Hepatocyte (in vitro differentiated cells): ENCODE data around the gene PACS1. TPM values are rescaled to one million over a fixed set of nuclear protein-coding genes. Genes with fewer than 3 reads are reported as not detected.

Experiments used
- DNase-seq: peaks from one replicate; pipeline ENCODE4 v3.0.0-alpha.2; 2016; ENCODE audit warnings: low spot score
- H2AFZ ChIP-seq: fragments of 200-600 bp; sonication (generic); 2 replicates; pipeline ENCODE4 v1.6.0; 2016; ENCODE audit warnings: antibody characterized with exemption, mild to moderate bottlenecking
- H3K27ac ChIP-seq: fragments of 200-600 bp; sonication (generic); 2 replicates; pipeline ENCODE4 v1.5.1; 2016; ENCODE audit warnings: mild to moderate bottlenecking
- H3K27me3 ChIP-seq: fragments of 200-600 bp; sonication (generic); 2 replicates; pipeline ENCODE4 v1.6.1; 2016
- H3K36me3 ChIP-seq: fragments of 200-600 bp; sonication (generic); replicated peaks from 2 replicates; pipeline ENCODE4 v1.5.1; 2016; ENCODE audit warnings: low read depth; ENCODE audit not compliant: insufficient read depth
- H3K4me1 ChIP-seq: fragments of 200-600 bp; sonication (generic); 2 replicates; pipeline ENCODE4 v1.5.1; 2016; ENCODE audit warnings: mild to moderate bottlenecking, moderate library complexity; ENCODE audit not compliant: insufficient read depth
- H3K4me2 ChIP-seq: fragments of 200-600 bp; sonication (generic); 2 replicates; pipeline ENCODE4 v1.6.0; 2016
- H3K4me3 ChIP-seq: fragments of 200-600 bp; sonication (generic); 2 replicates; pipeline ENCODE4 v1.5.1; 2016; ENCODE audit warnings: mild to moderate bottlenecking
- H3K79me2 ChIP-seq: fragments of 200-600 bp; sonication (generic); 2 replicates; pipeline ENCODE4 v1.6.0; 2017; ENCODE audit warnings: mild to moderate bottlenecking
- H3K9me2 ChIP-seq: fragments of 200-600 bp; sonication (generic); replicated peaks from 2 replicates; pipeline ENCODE4 v1.6.0; 2017; ENCODE audit warnings: mild to moderate bottlenecking; ENCODE audit not compliant: insufficient read depth
- H3K9me3 ChIP-seq: fragments of 200-600 bp; sonication (generic); 2 replicates; pipeline ENCODE4 v1.5.1; 2016; ENCODE audit warnings: low read depth, mild to moderate bottlenecking
- H4K20me1 ChIP-seq: fragments of 200-600 bp; sonication (generic); 2 replicates; pipeline ENCODE4 v1.6.0; 2016; ENCODE audit warnings: mild to moderate bottlenecking; ENCODE audit not compliant: insufficient read depth, poor library complexity, severe bottlenecking
- CTCF ChIP-seq: fragments of 200-600 bp; sonication (generic); IDR thresholded peaks from 2 replicates; pipeline ENCODE4 v1.5.1; 2016; ENCODE audit warnings: antibody characterized with exemption, mild to moderate bottlenecking; ENCODE audit not compliant: poor library complexity
- EZH2 ChIP-seq: fragments of 200-600 bp; sonication (generic); IDR thresholded peaks from 2 replicates; pipeline ENCODE4 v1.6.1; 2016; ENCODE audit warnings: antibody characterized with exemption, mild to moderate bottlenecking, borderline replicate concordance
- EZH2phosphoT487 ChIP-seq: fragments of 200-600 bp; sonication (generic); IDR thresholded peaks from one replicate; pipeline ENCODE4 v1.6.1; 2018; ENCODE audit warnings: antibody characterized with exemption, mild to moderate bottlenecking, low read depth, moderate library complexity; ENCODE audit not compliant: unreplicated experiment, severe bottlenecking
- WGBS: methylation state at CpG from one replicate; pipeline ENCODE4 v1.1.6; 2016; ENCODE audit warnings: low lambda C conversion rate; ENCODE audit errors: missing lambda C conversion rate; 5-methylcytosine and 5-hydroxymethylcytosine counted together
- polyA plus RNA-seq: library from polyadenylated mRNA; unstranded; fragments of >200 nt; fragmentation: Nextera tagmentation; extraction: Ambion mirVana; gene quantifications from 2 replicates; pipeline ENCODE4 v1.2.1, GENCODE V29; 2016
- total RNA-seq: library from RNA; depleted of rRNA; stranded (reverse); fragments of >200 nt; gene quantifications from 2 replicates; pipeline ENCODE4 v1.2.3, GENCODE V29; 2014

PACS1 gene
- total and polyA plus RNA-seq, 2 experiments from 2014 or later, result 28.2 to 71.5 TPM

GRCh38 chr11:66233301-66233700, 163.2 kb downstream of the PACS1 start:
- H3K27ac ChIP-seq, result no peak overlapping the region
- H3K4me3 ChIP-seq, result no peak overlapping the region
- 97% methylated on average over 5 of the region's 5 CpGs for WGBS
- no peaks in the 10 kb centered on the region for H3K79me2 ChIP-seq
- H2AFZ ChIP-seq, result no peak overlapping the region
- DNase-seq, result no peak
- no peaks in the 10 kb centered on the region for H3K4me1 ChIP-seq
- no peaks in the 10 kb centered on the region for H4K20me1 ChIP-seq
- no peaks in the 10 kb centered on the region for H3K27me3 ChIP-seq
- H3K9me2 ChIP-seq, result no peaks in the 10 kb centered on the region
- TF ChIP-seq CTCF (no peak), EZH2phosphoT487 (no peak), EZH2 (no peak)
- H3K9me3 ChIP-seq, result no peaks in the 10 kb centered on the region
- no peak overlapping the region for H3K4me2 ChIP-seq
- no peaks in the 10 kb centered on the region for H3K36me3 ChIP-seq

- Histone ChIP-seq H4K20me1 (no peaks in the 10 kb centered on the region), H3K9me2 (no peaks in the 10 kb centered on the region), H3K79me2 (no peaks in the 10 kb centered on the region), H3K4me2 (no peak overlapping the region), H3K4me1 (no peaks in the 10 kb centered on the region), H3K9me3 (no peaks in the 10 kb centered on the region), H3K27ac (no peak overlapping the region), H2AFZ (no peak overlapping the region), H3K27me3 (no peaks in the 10 kb centered on the region), H3K36me3 (no peaks in the 10 kb centered on the region), H3K4me3 (no peak overlapping the region)
- TF ChIP-seq EZH2phosphoT487 (no peak), EZH2 (no peak), CTCF (no peak)
- WGBS, result 97% methylated on average over 11 of the region's 11 CpGs
- DNase-seq, result no peak
Observed at GRCh38 chr11:66235141-66235540, 165.1 kb downstream of the PACS1 start.

- no peaks in the 10 kb centered on the region for H3K36me3 ChIP-seq
Observed at GRCh38 chr11:66237867-66238266, 167.8 kb downstream of the PACS1 start.

More at GRCh38 chr11:66237867-66238266, 167.8 kb downstream of the PACS1 start:
- Histone ChIP-seq H3K27me3 (no peaks in the 10 kb centered on the region), H3K4me3 (no peak overlapping the region), H3K79me2 (no peaks in the 10 kb centered on the region), H2AFZ (no peak overlapping the region), H3K4me1 (no peaks in the 10 kb centered on the region), H3K27ac (no peak overlapping the region), H3K9me3 (no peaks in the 10 kb centered on the region), H4K20me1 (no peaks in the 10 kb centered on the region), H3K9me2 (no peaks in the 10 kb centered on the region), H3K4me2 (no peak overlapping the region)
- TF ChIP-seq EZH2phosphoT487 (no peak), CTCF (no peak), EZH2 (no peak)
- no peak for DNase-seq
- WGBS, result 91% methylated on average over 6 of the region's 6 CpGs
